NCI-H446 treated with DMSO at 0.1 percent for 48 hours (cell line): Measurements from ENCODE around the gene TAGLN2.

Experiments
- DNase-seq: peaks from one replicate; lab custom pipeline; 2025; lab: John Stamatoyannopoulos, UW

Gene TAGLN2

GRCh38 chr1:159935305-159935704, 10.0 kb upstream of the TAGLN2 start:
- DNase-seq, result no peak

DNA sequence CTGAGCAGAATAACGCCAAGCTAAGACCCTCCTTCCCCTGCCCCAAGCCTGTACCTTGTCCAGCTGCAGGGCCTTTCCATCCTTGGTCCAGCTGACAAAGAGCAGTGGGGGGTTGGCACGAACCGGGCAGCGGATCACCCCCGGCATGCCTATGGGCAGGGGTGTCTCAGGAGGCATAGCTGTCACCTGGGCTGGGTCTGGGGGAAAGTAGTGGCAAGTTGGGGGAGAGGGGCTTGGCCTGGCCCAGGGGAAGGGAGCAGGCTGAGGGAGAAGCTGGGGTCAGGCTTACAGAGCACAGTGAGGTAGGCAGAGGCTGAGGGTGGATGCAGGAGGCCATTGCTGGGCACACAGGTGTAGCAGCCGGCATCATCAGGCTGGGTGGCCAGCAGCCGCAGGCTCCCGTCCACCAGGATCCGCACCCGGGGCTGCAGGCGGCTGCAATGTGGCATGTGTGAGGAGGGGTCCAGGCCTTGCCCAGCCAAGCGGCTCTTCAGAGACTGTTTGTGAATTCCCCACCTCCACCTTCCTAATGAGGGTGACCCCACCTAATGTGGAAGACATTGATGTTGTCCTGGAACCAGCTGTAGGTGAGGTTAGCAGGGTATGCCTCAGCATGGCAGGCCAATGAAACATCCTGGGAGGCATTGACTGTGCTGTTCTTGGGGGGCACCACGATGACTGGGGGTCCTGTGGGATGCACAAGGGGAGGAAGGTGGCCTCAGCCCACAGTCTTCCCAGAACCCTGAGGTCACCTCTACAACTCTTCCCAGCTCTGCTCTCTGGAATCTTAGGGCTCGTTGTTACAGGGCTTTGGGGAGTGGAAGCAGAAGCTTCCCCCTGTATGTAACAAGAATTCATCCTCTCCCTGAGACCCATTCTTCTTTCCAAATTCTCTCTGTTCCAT, 9.1 kb upstream of the TAGLN2 start:
- DNase-seq, result no peak

GRCh38 chr1:159933347-159933746, 8.0 kb upstream of the TAGLN2 start:
- DNase-seq, result no peak

GRCh38 chr1:159932296-159933285, 7.3 kb upstream of the TAGLN2 start:
- DNase-seq, result no peak

DNA sequence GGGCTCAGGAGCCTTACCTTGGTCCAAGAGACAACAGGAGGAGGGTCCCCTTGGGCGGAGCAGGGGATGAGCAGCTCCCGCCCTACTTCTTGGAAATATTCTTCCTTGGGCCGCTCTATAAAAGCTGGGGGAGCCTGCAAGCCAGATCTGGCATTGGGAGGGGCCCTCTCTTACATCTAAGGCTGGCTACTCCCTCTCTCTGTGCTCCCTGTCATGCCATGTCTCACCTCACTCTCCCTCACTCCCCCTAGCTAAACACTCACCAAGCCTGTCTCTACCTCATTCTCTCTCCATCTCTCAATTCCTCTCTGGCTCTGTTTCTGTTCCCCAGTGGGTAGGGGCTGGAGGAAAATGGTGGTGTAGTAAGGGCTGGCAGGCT, 6.5 kb upstream of the TAGLN2 start:
- no peak for DNase-seq

DNA sequence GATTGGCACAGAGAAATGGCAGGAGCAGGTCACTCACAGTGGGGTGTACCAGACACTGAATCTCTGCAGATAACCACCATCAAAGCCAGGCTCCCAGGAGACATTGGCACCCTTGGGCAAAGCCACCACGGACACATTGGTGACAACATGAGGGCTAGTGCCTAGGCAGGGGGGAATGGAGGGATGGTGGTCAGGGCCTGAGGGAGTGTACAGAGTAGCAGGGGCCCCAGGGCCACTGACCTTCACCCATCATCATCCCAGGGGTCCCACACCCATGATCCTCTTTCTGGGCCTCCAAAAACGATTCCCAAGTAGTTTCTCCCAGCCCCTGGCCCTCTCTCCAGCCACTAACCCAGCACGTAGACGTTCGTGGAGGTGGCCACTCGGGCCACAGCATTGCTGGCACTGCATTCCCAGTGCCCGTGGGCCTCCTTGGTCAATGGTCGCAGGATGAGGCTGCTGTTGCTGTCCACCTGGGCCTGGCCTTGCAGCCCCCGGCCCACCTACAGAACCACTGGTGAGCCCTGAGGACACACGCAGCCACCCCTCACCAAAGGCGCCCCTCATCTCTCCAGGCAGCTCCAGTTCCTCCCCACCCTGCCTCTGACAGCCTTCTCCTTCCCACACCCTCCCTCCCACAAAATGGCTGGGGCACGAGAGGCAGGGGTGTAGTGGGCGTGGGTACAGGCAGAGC, 5.9 kb upstream of the TAGLN2 start:
- no peak for DNase-seq

GRCh38 chr1:159930634-159931033, 5.3 kb upstream of the TAGLN2 start:
- DNase-seq, result no peak

DNA sequence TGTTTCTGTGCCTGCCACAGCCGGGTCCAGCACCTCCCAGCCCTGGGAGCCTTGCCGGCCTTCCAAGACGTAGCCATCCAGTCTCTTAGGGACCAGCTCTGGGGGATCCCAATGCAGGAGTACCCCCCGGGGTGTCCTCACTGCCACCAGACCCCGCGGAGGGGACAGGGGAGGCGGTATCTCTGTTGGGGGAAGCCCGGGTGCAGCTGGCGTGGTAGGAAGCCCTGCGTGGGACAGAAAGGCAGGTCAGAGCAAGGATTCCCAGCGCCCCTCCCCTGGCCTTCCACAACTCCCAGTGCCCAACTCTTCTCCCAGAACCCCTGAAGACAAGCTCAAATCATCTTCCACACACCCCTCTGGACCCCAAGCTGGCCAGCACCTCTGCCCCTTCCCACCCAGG, 4.9 kb upstream of the TAGLN2 start:
- no peak for DNase-seq

DNA sequence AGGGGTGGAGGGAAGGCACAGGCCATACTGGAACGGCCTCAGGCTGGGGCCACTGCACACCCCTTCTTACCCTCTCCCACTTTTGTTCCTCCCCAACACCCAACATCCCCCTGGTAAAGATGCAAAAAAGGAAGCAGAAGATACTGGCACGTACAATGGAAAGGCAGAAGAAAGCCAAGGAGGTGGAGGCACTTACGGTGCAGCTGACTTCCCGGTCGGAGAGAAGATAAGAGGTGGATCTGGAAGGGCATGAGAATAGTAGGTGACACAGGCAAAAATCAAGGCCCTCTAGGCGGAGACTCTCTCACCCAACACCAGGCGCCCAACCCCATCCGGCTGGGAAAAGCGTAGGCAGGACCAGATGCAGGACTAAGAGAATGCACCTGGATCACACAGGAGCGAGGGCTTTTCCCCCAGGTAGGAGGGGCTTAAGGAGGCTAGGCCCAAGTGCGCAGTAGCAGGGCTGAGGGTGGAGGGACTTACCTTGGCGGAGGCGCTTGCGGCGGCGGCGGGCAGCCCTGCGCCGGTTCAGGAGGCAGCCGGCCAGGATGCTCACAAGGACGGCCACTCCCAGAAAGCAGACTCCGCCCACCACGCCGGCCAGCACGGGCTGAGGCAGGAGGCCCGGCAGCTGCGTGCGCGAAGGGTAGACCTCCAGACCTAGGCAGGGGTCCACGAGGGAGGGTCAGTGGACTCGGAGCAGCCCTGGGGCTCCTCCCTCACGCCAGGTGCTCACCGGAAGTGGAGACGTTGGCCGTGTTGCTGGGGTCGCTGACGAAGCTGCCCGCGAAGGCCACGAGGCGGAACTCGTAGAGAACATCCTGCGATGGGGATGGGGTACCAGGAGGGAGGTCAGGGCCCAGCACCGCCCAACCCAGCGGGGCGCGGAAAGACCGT, 4.1 kb upstream of the TAGLN2 start:
- DNase-seq, result no peak

DNA sequence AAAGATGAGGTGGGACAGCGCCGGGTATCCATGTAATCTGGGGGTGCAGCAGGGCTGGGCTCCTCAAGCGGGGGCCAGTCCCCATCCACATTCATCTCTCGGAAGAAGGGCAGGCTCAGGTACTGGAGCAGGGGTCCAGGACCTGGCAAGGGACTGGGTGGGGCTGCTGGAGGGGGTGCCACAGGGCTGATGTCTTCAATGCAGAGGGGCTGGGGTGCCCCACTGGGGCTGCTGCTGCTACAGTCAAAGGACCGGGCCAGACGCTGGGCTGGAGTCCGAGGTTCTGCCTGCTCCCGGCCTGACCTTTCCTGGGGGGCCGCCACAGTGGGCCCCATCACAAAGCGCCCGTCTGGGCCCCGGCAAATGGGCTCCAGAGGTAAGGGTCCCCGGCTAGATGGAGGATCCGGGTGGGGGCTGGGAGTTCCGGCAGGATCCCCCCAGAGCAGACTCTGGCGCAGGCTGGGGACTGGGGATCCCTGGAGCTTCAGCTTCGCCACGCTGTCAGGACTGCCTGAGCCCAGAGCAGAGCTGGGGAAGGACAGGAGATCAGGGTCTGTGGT, 3.3 kb upstream of the TAGLN2 start:
- DNase-seq, result no peak

GRCh38 chr1:159927849-159928431, 2.6 kb upstream of the TAGLN2 start:
- no peak for DNase-seq

GRCh38 chr1:159927211-159927848, 2.0 kb upstream of the TAGLN2 start:
- DNase-seq, result no peak

GRCh38 chr1:159925719-159926078, 392 bp upstream of the TAGLN2 start:
- DNase-seq, result no peak

GRCh38 chr1:159924025-159924790, 1.1 kb downstream of the TAGLN2 start:
- DNase-seq, result peak; percentile 54

GRCh38 chr1:159923203-159924024, 1.9 kb downstream of the TAGLN2 start:
- DNase-seq, result no peak

DNA sequence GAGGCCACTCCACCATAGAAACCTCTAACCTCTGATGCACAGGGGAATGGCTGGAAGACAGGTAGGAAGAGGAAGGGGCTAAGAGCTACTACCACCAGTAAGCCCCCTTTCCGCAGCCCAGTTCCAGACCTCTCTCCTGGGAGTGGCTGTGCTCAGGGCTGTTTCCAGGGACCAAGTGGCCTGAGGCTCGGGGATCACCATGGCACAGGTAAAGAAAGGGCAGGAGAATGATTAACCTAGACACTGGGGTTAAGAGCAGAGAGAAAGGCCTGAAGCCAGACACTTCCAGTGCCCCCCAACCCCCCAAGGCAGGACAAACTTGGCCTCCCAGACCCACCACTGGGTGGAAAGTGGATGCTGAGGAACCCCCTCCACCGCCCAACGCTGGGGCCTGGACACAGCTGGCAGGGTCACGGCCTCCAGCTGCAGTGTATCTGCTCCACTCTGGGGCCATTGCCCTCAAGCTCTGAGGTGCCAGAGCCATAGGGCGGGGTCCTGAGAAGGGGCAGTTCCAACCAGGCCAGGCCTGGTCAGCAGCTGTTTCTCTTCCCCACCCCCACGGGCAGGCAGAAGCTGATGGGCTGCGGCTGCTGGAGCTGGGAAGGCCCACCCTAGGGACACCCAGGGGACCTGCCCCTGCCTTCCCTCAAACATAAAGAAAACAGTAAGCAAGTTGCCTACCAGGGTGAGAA, 2.6 kb downstream of the TAGLN2 start:
- no peak for DNase-seq

- DNase-seq, result no peak
These were observed 3.4 kb downstream of the TAGLN2 start for GRCh38 chr1:159921700-159922504.
